Activated naive CD4-positive, alpha-beta T cell treated with anti-CD3 and anti-CD28 coated beads, Interleukin-2, amount 10 ng/mL, durations not matched to agents 7 days and 5 days (primary cell): Measurements from ENCODE around the gene LINGO1.

ENCODE experiments used
- CTCF ChIA-PET: fragments of 350-600 bp; sonication (Branson Sonifier 250); formaldehyde crosslinking; loops from one replicate; lab custom pipeline; 2021; ENCODE audit warnings: antibody characterized with exemption; lab: Charles Lee
- DNase-seq: peaks from one replicate; pipeline ENCODE4 v3.0.0-alpha.2; 2020
- H3K27ac Mint-ChIP-seq: one replicate; pipeline ENCODE4 v1.8.0; 2021; ENCODE audit warnings: mild to moderate bottlenecking, moderate library complexity, mixed read lengths
- H3K27me3 Mint-ChIP-seq: one replicate; pipeline ENCODE4 v1.8.0; 2021; ENCODE audit warnings: mild to moderate bottlenecking, mixed read lengths
- H3K36me3 Mint-ChIP-seq: one replicate; pipeline ENCODE4 v1.8.0; 2021; ENCODE audit warnings: mixed read lengths
- H3K4me1 Mint-ChIP-seq: one replicate; pipeline ENCODE4 v1.8.0; 2021; ENCODE audit warnings: mixed read lengths
- H3K4me3 Mint-ChIP-seq: one replicate; pipeline ENCODE4 v1.8.0; 2021; ENCODE audit warnings: mild to moderate bottlenecking, moderate library complexity, mixed read lengths
- H3K9me3 Mint-ChIP-seq: one replicate; pipeline ENCODE4 v1.8.0; 2021; ENCODE audit warnings: mixed read lengths

Gene LINGO1

DNA sequence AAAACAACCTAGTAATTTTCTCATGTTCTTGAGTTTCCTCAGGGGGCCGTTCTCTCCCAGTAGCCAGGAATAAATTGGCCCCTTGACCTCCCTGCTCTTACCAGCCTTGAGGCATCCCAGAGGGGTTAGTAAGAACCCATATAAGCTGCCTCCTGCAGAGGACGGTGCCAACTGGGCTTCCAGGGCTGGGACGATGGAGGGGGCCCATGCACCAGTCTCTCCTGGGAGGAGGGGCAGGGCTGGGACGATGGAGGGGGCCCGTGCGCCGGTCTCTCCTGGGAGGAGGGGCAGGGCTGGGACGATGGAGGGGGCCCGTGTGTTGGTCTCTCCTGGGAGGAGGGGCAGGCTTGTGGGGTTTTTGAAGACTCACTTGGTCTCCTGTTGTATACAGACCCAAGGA lies 22.0 kb downstream of the LINGO1 start:
- H3K27me3 Mint-ChIP-seq = peaks cover 12% of the 10 kb centered on the region
- no peak overlapping the region for H3K27ac Mint-ChIP-seq
- CTCF ChIA-PET = no interaction called here
- no peaks in the 10 kb centered on the region for H3K4me1 Mint-ChIP-seq
- DNase-seq = no peak
- H3K36me3 Mint-ChIP-seq = no peaks in the 10 kb centered on the region
- no peaks in the 10 kb centered on the region for H3K9me3 Mint-ChIP-seq
- H3K4me3 Mint-ChIP-seq = no peak overlapping the region

DNA sequence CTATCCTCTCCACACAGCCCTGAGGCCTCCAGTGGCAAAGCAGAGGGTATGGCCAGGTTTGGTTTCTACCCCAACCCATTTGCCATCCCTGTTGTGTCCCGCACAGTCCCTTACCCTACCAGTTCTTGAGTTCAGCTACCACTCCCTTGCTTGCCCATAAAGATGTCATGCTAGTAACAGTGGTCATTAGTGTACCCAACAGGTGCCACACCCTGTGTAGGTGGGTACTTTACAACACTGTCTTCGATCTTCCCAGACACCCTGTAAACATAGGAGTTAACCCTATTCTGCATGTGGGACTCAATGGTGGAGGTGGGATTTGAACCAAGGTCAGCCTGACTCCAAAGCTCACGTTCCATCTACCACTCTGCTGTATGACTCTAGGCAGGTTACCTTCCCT lies 23.2 kb downstream of the LINGO1 start:
- Mint-ChIP-seq H3K36me3 (no peaks in the 10 kb centered on the region), H3K27me3 (peaks cover 16% of the 10 kb centered on the region), H3K4me1 (no peaks in the 10 kb centered on the region), H3K4me3 (no peak overlapping the region), H3K9me3 (no peaks in the 10 kb centered on the region), H3K27ac (no peak overlapping the region)
- CTCF ChIA-PET = interaction anchor here (1.2 to 1.4 kb wide), 2 partner anchors 25 to 66 kb away, joined by 4 read pairs; no protein-coding TSS in a partner anchor
- DNase-seq = no peak

DNA sequence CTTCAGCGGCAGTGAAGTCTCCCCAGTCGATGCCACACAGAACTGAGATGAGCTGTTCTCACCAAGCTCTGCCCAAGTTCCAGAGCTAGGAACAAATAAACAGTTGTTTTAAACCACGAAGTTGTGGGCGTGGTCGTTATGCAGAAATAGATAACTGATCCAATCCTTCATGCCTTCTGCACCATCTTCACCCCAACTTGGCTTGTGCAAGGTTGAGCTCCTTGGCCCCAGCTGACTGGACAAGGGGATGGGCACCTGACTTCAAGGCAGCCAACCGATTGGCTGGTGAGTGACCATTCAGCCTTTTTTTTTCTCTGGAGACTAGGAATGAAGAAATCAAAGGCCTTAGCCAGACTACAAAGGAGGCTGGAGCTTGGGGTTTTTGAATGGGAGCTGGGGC lies 23.9 kb downstream of the LINGO1 start:
- CTCF ChIA-PET = interaction anchor here (1.2 to 1.5 kb wide), 3 partner anchors 9 to 65 kb away, joined by 4 to 6 read pairs (median 4); no protein-coding TSS in a partner anchor
- no peaks in the 10 kb centered on the region for H3K36me3 Mint-ChIP-seq

GRCh38 chr15:77607894-77608261 lies 24.8 kb downstream of the LINGO1 start:
- Mint-ChIP-seq H3K4me1 (no peaks in the 10 kb centered on the region), H3K36me3 (no peaks in the 10 kb centered on the region), H3K27me3 (peaks cover 28% of the 10 kb centered on the region), H3K27ac (no peak overlapping the region), H3K4me3 (no peak overlapping the region), H3K9me3 (no peaks in the 10 kb centered on the region)
- CTCF ChIA-PET = interaction anchor here (1.5 kb wide), 1 partner anchor 10 kb away, joined by 6 read pairs; no protein-coding TSS in a partner anchor
- DNase-seq = no peak

More for the DNA sequence above, 23.9 kb downstream of the LINGO1 start:
- Mint-ChIP-seq H3K9me3 (no peaks in the 10 kb centered on the region), H3K4me3 (no peak overlapping the region), H3K4me1 (no peaks in the 10 kb centered on the region), H3K27ac (no peak overlapping the region), H3K27me3 (peaks cover 21% of the 10 kb centered on the region)
- no peak for DNase-seq

GRCh38 chr15:77607111-77607893 lies 25.4 kb downstream of the LINGO1 start:
- Mint-ChIP-seq H3K9me3 (no peaks in the 10 kb centered on the region), H3K4me1 (no peaks in the 10 kb centered on the region), H3K36me3 (no peaks in the 10 kb centered on the region), H3K4me3 (no peak overlapping the region), H3K27me3 (peaks cover 28% of the 10 kb centered on the region), H3K27ac (no peak overlapping the region)
- CTCF ChIA-PET = no interaction called here
- DNase-seq = no peak

GRCh38 chr15:77606142-77607034 lies 26.3 kb downstream of the LINGO1 start:
- Mint-ChIP-seq H3K4me3 (no peak overlapping the region), H3K36me3 (no peaks in the 10 kb centered on the region), H3K27me3 (peaks cover 28% of the 10 kb centered on the region), H3K9me3 (no peaks in the 10 kb centered on the region), H3K27ac (no peak overlapping the region), H3K4me1 (no peaks in the 10 kb centered on the region)
- no peak for DNase-seq
- CTCF ChIA-PET = interaction anchor here (1.4 kb wide), 1 partner anchor 28 kb away, joined by 3 read pairs; no protein-coding TSS in a partner anchor

- DNase-seq = no peak
- no peaks in the 10 kb centered on the region for H3K4me1 Mint-ChIP-seq
- H3K36me3 Mint-ChIP-seq = no peaks in the 10 kb centered on the region
- H3K9me3 Mint-ChIP-seq = no peaks in the 10 kb centered on the region
- H3K4me3 Mint-ChIP-seq = no peak overlapping the region
- H3K27me3 Mint-ChIP-seq = peaks cover 28% of the 10 kb centered on the region
- no peak overlapping the region for H3K27ac Mint-ChIP-seq
- CTCF ChIA-PET = interaction anchor here (1.4 kb wide), 1 partner anchor 29 kb away, joined by 3 read pairs; no protein-coding TSS in a partner anchor
Measured at GRCh38 chr15:77605547-77605946, 27.2 kb downstream of the LINGO1 start.

DNA sequence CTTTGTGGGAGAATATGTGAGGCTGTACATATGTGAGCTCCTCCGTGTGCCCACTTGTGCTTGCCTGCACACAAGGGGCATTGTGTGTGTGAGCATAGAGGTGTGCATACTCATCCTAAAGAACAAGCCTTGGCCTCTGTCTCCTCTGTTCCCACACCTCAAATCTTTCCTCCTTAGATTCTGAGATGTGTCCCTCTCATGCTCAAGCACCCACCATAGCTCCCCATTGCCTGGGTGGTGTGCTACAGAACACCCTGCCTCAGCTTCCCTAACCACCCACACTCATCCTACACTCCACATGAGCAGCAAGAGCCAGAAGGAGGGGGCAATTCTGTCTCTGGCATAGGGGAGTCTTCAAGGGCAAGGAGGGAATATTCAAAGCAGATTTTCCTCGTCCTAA lies 27.7 kb downstream of the LINGO1 start:
- no peak overlapping the region for H3K27ac Mint-ChIP-seq
- no peaks in the 10 kb centered on the region for H3K4me1 Mint-ChIP-seq
- no peaks in the 10 kb centered on the region for H3K9me3 Mint-ChIP-seq
- peaks cover 28% of the 10 kb centered on the region for H3K27me3 Mint-ChIP-seq
- CTCF ChIA-PET = no interaction called here
- H3K36me3 Mint-ChIP-seq = no peaks in the 10 kb centered on the region
- H3K4me3 Mint-ChIP-seq = no peak overlapping the region
- no peak for DNase-seq

DNA sequence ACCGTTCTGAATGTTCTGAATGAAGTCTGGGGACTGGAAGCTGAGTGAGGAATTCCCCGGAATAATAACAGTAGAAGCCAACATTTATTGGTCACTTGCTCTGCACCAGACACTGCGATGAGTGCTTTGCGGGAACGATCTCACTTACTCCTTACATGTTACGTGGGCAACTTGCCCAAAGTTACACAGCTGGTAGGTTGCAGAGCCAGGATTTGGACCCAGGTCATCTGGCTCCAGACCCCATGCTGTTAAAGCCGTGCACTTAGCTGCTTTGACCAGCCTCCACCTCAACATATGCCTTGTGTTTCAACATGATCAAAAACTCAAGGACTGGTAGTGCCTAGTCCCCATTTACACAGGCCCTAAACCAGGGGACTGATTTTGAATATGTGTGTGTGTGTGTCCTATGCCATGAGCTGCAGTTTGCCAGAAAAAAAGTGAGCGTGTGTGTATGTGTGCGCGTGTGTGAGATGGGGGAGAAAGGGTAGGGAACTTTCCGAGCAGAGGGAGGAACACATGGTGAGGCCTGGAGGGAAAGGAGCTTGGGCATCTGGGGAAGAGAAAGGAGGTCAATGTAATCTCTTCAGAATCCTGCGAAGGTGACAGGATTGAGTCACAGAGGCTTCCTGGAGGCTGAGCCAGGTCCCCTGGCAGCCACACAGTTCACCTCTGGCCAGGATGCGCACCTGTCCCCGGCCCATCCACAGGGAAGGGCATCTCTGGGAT lies 28.9 kb downstream of the LINGO1 start:
- DNase-seq = no peak
- H3K9me3 Mint-ChIP-seq = no peaks in the 10 kb centered on the region
- H3K4me1 Mint-ChIP-seq = no peaks in the 10 kb centered on the region
- no peaks in the 10 kb centered on the region for H3K36me3 Mint-ChIP-seq
- CTCF ChIA-PET = no interaction called here
- H3K27me3 Mint-ChIP-seq = peaks cover 28% of the 10 kb centered on the region
- no peak overlapping the region for H3K4me3 Mint-ChIP-seq
- H3K27ac Mint-ChIP-seq = no peak overlapping the region

DNA sequence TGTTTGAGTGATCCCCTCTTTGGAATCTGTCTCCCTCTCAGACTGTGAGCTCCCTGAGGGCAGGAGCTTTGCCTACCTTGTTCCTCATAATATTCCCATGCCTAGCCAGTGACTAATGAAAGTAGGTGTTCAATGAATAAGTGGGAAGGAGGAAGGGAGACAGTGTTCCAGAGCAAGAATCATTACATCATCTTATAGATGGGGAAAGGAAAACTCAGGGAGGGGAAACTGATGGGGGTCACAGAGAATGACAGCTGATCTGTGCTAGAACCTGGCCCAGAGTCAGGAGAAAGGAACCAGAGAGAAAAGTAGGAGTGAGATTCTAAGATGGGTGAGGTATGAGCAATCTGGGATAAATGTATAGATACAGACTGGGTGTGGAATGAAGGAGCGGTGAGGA lies 29.9 kb downstream of the LINGO1 start:
- no peak overlapping the region for H3K4me3 Mint-ChIP-seq
- no peaks in the 10 kb centered on the region for H3K36me3 Mint-ChIP-seq
- peaks cover 28% of the 10 kb centered on the region for H3K27me3 Mint-ChIP-seq
- CTCF ChIA-PET = no interaction called here
- no peaks in the 10 kb centered on the region for H3K4me1 Mint-ChIP-seq
- H3K9me3 Mint-ChIP-seq = no peaks in the 10 kb centered on the region
- no peak overlapping the region for H3K27ac Mint-ChIP-seq
- DNase-seq = no peak

DNA sequence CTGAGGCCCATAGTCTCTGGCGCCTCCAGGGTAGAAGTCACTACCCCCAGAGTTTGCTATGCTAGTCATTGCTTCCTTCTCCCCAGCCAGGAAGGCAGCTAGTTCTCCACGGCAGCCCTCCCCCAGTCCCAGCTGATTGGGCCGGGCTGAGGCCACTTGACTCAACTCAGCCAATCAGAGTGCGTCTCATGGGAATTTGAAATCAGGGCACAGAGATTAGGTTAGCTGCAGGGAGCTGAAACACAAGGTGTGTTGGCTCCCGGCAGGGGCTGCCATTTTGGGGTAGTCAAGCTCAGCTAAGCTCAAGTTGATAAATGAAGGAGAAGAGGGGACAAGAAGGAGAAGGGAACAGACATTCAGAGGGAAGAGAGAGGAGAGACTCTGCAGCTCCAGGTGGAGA lies 32.8 kb downstream of the LINGO1 start:
- no peaks in the 10 kb centered on the region for H3K36me3 Mint-ChIP-seq
- CTCF ChIA-PET = no interaction called here
- H3K27ac Mint-ChIP-seq = no peak overlapping the region
- no peaks in the 10 kb centered on the region for H3K4me1 Mint-ChIP-seq
- H3K9me3 Mint-ChIP-seq = no peaks in the 10 kb centered on the region
- DNase-seq = no peak
- H3K4me3 Mint-ChIP-seq = no peak overlapping the region
- H3K27me3 Mint-ChIP-seq = peaks cover 15% of the 10 kb centered on the region

- CTCF ChIA-PET = no interaction called here
- Mint-ChIP-seq H3K36me3 (no peaks in the 10 kb centered on the region), H3K4me1 (no peaks in the 10 kb centered on the region), H3K27ac (no peak overlapping the region), H3K4me3 (no peak overlapping the region), H3K27me3 (peaks cover 12% of the 10 kb centered on the region), H3K9me3 (no peaks in the 10 kb centered on the region)
- no peak for DNase-seq
Measured at GRCh38 chr15:77599357-77599756, 33.4 kb downstream of the LINGO1 start.

- no peak overlapping the region for H3K27ac Mint-ChIP-seq
Measured at GRCh38 chr15:77598644-77599043, 34.1 kb downstream of the LINGO1 start.

More at GRCh38 chr15:77598644-77599043, 34.1 kb downstream of the LINGO1 start:
- no peak overlapping the region for H3K4me3 Mint-ChIP-seq
- no peak for DNase-seq
- no peaks in the 10 kb centered on the region for H3K4me1 Mint-ChIP-seq
- H3K27me3 Mint-ChIP-seq = peaks cover 6% of the 10 kb centered on the region
- H3K9me3 Mint-ChIP-seq = no peaks in the 10 kb centered on the region
- H3K36me3 Mint-ChIP-seq = no peaks in the 10 kb centered on the region
- CTCF ChIA-PET = no interaction called here
